Measurements from ENCODE around the gene IFNL1. TPM values are rescaled to one million over a fixed set of nuclear protein-coding genes. Genes with fewer than 3 reads are reported as not detected.

Gene IFNL1
- polyA plus RNA-seq, 1 donor from 2014 or later, result not detected

GRCh38 chr19:39318690-39319089 is 22.5 kb downstream of the IFNL1 start:
- Histone ChIP-seq H3K27me3 (ENCODE audit: insufficient read depth, low read depth, low read length) (no peaks in the 10 kb centered on the region), H3K36me3 (ENCODE audit: insufficient read depth, low read length) (no peaks in the 10 kb centered on the region), H3K4me2 (ENCODE audit: low read length) (no peak overlapping the region), H4K20me1 (ENCODE audit: insufficient read depth) (no peaks in the 10 kb centered on the region), H2AFZ (ENCODE audit: low read depth, low read length) (no peak overlapping the region), H3K79me2 (replicated peaks; ENCODE audit: insufficient read depth, low read length) (no peaks in the 10 kb centered on the region), H3K27ac (ENCODE audit: low read length) (no peak overlapping the region), H3K9me3 (ENCODE audit: low read length) (no peaks in the 10 kb centered on the region), H3K4me3 (ENCODE audit: low read length) (peak overlapping the region; percentile 88), H3K9me2 (ENCODE audit: insufficient read depth, low read length) (no peaks in the 10 kb centered on the region), H3F3A (ENCODE audit: insufficient read depth, low read length, poor library complexity, severe bottlenecking) (no peaks in the 10 kb centered on the region), H3K9ac (ENCODE audit: low read length) (no peak overlapping the region)
- TF ChIP-seq EP300 (conservative IDR thresholded peaks at IDR 0.05; ENCODE audit: poor library complexity, severe bottlenecking) (no peak), CTCF (IDR thresholded peaks at IDR 0.05; ENCODE audit: poor library complexity, severe bottlenecking) (no peak), REST (IDR thresholded peaks at IDR 0.05; ENCODE audit: borderline replicate concordance) (no peak), SMC3 (conservative IDR thresholded peaks at IDR 0.05; ENCODE audit: poor library complexity) (no peak), TAF1 (IDR thresholded peaks at IDR 0.05; ENCODE audit: low read depth) (no peak), RAD21 (conservative IDR thresholded peaks at IDR 0.05) (no peak), MXI1 (conservative IDR thresholded peaks at IDR 0.05; ENCODE audit: poor library complexity, severe bottlenecking) (no peak), POLR2AphosphoS5 (IDR thresholded peaks at IDR 0.05) (no peak), EZH2 (IDR thresholded peaks at IDR 0.05; ENCODE audit: borderline replicate concordance, insufficient read depth, low read length, poor library complexity, severe bottlenecking) (no peak)

- H3K4me3 ChIP-seq (ENCODE audit: low read length), result peak overlapping the region; percentile 88
- TF ChIP-seq MXI1 (conservative IDR thresholded peaks at IDR 0.05; ENCODE audit: poor library complexity, severe bottlenecking) (no peak), CTCF (IDR thresholded peaks at IDR 0.05; ENCODE audit: poor library complexity, severe bottlenecking) (no peak), REST (IDR thresholded peaks at IDR 0.05; ENCODE audit: borderline replicate concordance) (no peak), TAF1 (IDR thresholded peaks at IDR 0.05; ENCODE audit: low read depth) (no peak)
- H3K27ac ChIP-seq (ENCODE audit: low read length), result no peak overlapping the region
Observed at GRCh38 chr19:39319098-39319891, 23.1 kb downstream of the IFNL1 start.

More at GRCh38 chr19:39319098-39319891, 23.1 kb downstream of the IFNL1 start:
- no peak overlapping the region for H2AFZ ChIP-seq (ENCODE audit: low read depth, low read length)
- H3K4me2 ChIP-seq (ENCODE audit: low read length), result peak overlapping the region; percentile 53
- H3K9me3 ChIP-seq (ENCODE audit: low read length), result no peaks in the 10 kb centered on the region
- H3K9me2 ChIP-seq (ENCODE audit: insufficient read depth, low read length), result no peaks in the 10 kb centered on the region
- no peaks in the 10 kb centered on the region for H3F3A ChIP-seq (ENCODE audit: insufficient read depth, low read length, poor library complexity, severe bottlenecking)
- no peaks in the 10 kb centered on the region for H3K27me3 ChIP-seq (ENCODE audit: insufficient read depth, low read depth, low read length)
- H4K20me1 ChIP-seq (ENCODE audit: insufficient read depth), result no peaks in the 10 kb centered on the region
- H3K9ac ChIP-seq (ENCODE audit: low read length), result peak overlapping the region; percentile 83
- H3K79me2 ChIP-seq (replicated peaks; ENCODE audit: insufficient read depth, low read length), result no peaks in the 10 kb centered on the region
- no peaks in the 10 kb centered on the region for H3K36me3 ChIP-seq (ENCODE audit: insufficient read depth, low read length)
